ENCODE results near the gene CDC27. TPM values are rescaled to one million over a fixed set of nuclear protein-coding genes. Genes with fewer than 3 reads are reported as not detected.
"Not testable (repeated sequence)": the region's sequence is repeated elsewhere in the genome, so short reads cannot be mapped to it uniquely, and the experiment has no call there.

Gene CDC27
- 100 to 1,000 TPM; 124 to 126 TPM for total RNA-seq

DNA sequence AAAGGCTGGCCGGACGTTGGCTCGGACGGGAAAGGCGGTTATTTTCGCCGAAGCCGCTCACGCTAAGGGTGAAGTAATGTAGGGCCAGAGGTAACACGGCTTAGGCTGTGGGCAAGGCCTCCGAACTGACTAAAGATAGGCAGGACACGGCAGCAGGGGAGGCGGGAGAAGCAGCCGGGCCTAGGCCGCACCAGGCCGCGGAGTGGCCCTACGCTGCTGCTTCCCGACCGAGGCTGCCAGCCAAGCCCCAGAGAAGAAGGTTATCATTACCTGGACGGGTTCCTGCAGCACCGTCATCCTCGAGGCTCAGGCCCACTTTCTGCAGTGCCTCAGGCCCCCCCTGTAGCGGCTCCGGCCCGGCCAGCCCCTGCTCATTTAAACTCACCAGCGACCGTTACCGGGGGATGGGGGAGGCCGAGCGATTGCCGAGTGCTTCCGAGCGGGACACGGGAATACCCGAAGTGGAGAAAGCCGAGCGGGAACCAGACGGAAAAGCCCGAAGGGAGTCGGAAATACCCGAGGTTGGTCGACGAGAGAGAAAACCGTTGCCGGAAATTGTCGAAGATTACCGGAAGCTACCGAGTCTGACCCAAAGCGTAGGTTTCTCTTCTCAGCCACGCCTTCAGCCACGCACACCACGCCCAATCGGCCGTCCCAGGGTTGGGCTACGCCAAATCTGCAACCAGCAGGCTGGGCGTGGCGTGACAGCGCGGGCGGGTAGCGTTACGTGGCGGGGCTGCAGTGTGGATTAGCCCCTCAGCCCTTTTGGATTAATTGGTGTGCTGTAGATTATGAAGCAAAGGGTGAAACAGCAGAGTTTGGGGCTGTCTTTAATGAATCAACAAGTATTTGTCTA is at the start of gene CDC27:
Gene CDC27, minus strand, starts transcription at position 420 of the 856 bp plus-strand sequence. Its CDS starts 123 bp downstream, at position 297.
- ChIA-PET POLR2A (no interaction called here), CTCF (interaction anchor here (2.1 kb wide), 1 partner anchor 15 kb away, joined by 9 read pairs; no protein-coding TSS in a partner anchor)

DNA sequence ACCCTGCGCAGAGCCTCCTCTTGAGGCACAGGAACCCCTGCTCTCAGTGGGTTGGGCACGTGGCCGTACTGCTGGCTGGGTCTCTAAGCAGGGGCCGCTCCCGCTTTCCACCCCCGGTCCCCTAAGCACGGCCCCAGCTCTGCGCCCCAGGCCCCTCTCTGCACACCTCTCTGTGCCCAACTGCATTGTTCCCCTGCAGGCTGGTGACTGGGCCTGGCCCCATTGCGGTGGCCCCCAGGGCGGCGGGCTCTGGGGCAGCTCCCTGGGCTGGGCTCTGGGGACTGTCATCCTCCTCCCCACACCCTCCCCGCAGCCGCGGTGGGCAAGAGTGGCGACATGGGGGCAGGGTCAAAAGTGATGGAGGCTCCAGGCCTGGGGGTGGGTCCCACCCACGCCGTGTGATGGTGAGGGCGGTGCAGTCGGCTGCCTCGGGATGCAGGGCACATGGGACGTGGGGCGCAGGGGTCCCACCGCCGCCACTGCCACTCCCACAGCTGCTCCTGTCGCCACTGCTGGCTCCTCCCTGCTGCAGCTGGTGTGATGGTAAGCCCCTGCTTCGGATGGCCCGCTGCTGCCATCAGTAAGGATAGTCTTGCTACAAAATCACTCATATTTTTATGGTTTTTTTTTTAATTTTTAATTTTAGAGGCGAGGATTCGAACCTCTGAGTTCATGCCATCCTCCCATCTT is 49.4 kb upstream of the CDC27 start:
- POLR2A ChIA-PET: no interaction called here
- CTCF ChIA-PET: interaction anchor here (0.5 kb wide), 1 partner anchor 218 kb away, joined by 3 read pairs; no protein-coding TSS in a partner anchor

DNA sequence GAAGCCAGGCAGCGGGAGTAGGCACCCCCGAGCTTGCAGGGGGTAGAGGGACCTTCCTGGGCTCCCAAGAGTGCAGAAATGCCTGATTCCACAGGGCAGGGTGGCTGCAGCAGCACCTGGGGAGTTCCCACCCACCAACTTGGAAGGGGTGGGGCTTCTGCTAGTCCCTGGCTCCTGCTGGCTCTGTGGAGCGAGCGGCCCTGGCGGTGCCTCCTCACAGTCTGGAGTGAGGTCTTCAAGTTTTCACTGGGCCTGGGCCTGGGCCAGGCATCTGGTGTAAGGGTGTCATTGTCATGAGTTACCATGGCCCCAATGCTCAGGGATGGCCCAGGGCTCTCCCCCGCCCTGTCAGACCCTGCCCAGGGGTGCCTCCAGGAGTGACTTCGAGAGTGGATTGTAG is 48.7 kb upstream of the CDC27 start:
- POLR2A ChIA-PET: no interaction called here

DNA sequence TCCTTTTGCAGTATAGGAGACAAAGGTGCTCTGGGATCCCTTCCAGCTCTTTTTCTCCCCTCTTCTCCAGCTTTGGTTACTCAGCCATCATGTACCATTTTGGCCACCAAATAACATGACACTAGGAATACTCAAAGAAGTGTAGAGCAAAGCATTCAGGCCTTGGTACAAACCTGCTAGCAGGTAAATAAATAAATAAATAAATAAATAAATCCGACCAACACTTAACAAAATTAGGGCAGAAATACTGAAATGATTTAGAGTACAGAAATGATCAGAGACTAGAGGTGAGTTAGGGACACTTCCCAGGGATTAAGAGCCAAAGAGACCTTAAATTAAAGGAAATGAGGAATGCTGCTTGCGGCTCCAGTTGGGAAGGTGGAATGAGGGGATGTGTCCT is 46.8 kb upstream of the CDC27 start:
- ChIA-PET CTCF (no interaction called here), POLR2A (no interaction called here)

More for the DNA sequence above, 48.7 kb upstream of the CDC27 start:
- CTCF ChIA-PET: interaction anchor here (0.5 kb wide), 1 partner anchor 217 kb away, joined by 3 read pairs; no protein-coding TSS in a partner anchor

DNA sequence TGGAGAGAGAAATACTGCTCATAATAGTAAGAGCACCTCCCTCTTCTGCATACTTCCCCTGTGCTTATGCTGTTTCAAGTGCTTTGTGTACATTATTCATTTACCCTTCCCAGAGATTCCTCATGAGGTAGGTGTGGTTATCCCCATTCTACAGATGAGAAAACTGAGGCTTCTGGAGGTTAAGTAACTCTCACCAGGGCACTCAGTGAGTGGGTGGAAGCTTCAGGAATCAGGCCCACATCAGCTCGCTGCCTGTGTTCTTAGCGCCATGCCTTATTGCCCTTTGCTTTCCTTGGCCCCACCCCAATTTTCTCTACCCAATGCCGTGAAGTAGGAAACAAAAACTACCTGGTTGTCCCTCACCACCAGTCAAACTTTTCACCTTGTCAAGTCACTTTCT is 46.4 kb upstream of the CDC27 start:
- ChIA-PET CTCF (no interaction called here), POLR2A (no interaction called here)

- CTCF ChIA-PET: interaction anchor here (1.1 to 3.6 kb wide), 2 partner anchors 83 to 384 kb away, joined by 3 to 8 read pairs; no protein-coding TSS in a partner anchor
- POLR2A ChIA-PET: no interaction called here
Measured at GRCh38 chr17:47232465-47232864, 43.4 kb upstream of the CDC27 start.

DNA sequence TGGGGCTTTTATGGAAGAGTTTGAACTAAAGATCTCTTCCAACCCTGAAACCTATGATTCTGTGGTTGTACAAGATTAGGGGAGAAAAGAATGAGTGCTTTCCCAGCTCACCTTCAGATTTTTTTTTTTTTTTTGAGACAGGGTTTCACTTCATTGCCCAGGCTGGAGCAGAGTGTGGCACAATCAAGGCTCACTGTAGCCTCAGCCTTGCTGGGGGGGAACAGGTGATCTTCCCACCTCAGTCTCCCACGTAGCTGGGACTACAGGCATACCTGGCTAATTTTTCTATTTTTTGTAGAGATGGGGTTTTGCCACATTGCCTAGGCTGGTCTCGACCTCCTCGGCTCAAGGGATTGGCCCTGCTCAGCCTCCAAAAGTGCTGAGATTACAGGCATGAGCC is 42.8 kb upstream of the CDC27 start:
- POLR2A ChIA-PET: no interaction called here
- CTCF ChIA-PET: interaction anchor here (1.1 to 3.6 kb wide), 2 partner anchors 84 to 384 kb away, joined by 3 to 8 read pairs; no protein-coding TSS in a partner anchor

- CTCF ChIA-PET: interaction anchor here (1.1 to 3.6 kb wide), 2 partner anchors 84 to 385 kb away, joined by 3 to 8 read pairs; no protein-coding TSS in a partner anchor
- POLR2A ChIA-PET: no interaction called here
Measured at GRCh38 chr17:47231334-47231733, 42.2 kb upstream of the CDC27 start.

DNA sequence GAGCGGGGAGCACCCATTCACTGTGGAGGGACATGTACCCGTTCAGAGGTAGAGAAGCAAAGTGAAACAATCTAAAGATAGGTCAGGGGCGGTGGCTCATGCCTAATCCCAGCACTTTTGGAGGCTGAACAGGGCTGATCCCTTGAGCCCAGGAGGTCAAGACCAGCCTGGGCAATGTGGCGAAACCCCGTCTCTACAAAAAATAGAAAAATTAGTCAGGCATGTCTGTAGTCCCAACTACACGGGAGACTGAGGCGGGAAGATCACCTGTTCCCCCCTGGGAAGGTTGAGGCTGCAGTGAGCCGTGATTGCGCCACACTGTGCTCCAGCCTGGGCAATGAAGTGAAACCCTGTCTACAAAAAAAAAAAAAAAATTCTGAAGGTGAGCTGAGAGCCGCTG is 41.8 kb upstream of the CDC27 start:
- ChIA-PET CTCF (interaction anchor here (0.8 to 3.0 kb wide), 3 partner anchors 10 to 85 kb away, joined by 3 to 16 read pairs (median 4); no protein-coding TSS in a partner anchor), POLR2A (no interaction called here)

- ChIA-PET CTCF (interaction anchor here (0.7 to 3.0 kb wide), 8 partner anchors 10 to 130 kb away, joined by 3 to 16 read pairs (median 3); partner anchors contain the start of gene MYL4), POLR2A (interaction anchor here (0.9 kb wide), 1 partner anchor 94 kb away, joined by 4 read pairs; the partner anchor contains the start of gene EFCAB13)
Measured at GRCh38 chr17:47229535-47230443, 40.7 kb upstream of the CDC27 start.

DNA sequence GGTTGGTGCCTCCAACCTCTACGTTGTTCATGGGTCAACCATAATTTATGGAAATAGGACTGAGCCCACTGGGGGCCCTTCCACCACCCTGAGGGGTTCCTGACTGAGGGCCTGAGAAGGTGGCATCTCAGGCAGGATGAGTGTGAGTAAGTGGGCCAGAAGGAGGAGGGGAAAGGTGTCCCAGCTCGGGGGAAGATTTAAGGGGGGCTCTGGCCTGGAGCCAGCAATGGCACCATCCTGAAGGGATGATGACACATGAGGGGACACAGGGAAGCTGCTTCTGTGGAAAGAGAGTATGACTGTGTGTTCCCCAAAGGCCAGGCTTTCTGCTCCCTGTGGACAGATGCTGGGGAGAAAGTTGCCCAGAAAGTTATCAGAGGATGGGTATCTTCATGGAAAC is 38.8 kb upstream of the CDC27 start:
- ChIA-PET POLR2A (no interaction called here), CTCF (interaction anchor here (3.0 kb wide), 1 partner anchor 88 kb away, joined by 16 read pairs; no protein-coding TSS in a partner anchor)

GRCh38 chr17:47225911-47226688 is 37.0 kb upstream of the CDC27 start:
- ChIA-PET CTCF (no interaction called here), POLR2A (no interaction called here)

DNA sequence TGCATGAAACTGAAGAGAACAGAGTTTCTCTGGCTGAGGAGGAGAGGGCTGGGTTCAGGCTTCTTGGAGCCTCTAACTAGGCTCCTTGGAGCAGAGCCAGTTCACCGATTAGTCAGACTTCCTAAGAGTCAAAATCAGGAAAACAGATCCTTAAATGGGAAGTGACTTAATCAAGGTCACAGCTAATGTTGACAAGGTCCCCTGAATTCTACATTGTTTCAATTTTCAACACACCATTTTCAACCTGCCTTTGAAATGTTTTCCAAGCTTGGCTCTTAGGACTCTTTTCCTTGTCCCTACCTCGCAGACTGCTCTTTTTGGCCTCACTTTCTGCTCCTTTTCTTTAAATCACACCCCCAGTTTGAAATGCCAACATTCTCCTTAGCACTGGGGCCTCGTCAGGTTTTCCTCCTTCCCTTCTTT is 36.4 kb upstream of the CDC27 start:
- CTCF ChIA-PET: no interaction called here
- POLR2A ChIA-PET: no interaction called here

DNA sequence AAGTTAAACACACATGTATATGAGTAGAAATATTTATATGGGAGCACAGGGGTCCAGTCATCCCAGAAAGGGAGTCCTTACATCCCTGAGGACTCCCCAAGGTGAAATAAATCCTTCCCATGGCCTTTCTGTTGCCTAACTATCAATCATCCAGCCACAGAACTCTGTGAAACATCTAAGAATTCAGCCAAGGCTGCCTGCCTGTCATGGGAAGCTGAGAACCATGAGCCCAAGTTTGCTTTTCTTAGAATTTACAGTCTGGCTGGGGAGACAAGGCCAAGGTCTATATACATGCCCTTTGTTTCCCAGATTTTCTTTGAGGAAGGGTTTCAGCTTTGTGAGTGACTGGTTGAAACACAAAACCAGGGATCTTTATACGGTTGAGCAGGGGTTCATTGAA is 35.9 kb upstream of the CDC27 start:
- ChIA-PET CTCF (no interaction called here), POLR2A (no interaction called here)

DNA sequence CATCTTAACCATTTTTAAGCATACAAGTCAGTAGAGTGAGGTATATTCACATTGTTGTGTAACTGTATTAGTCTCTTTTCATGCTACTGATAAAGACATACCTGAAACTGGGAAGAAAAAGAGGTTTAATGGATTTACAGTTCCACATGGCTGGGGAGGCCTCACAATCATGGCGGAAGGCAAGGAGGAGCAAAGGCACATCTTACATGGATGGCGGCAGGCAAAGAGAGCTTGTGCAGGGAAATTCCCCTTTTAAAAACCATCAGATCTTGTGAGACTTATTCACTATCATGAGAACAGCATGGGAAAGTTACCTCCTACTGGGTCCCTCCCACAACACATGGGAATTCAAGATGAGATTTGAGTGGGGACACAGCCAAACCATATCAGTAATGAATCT is 35.0 kb upstream of the CDC27 start:
- CTCF ChIA-PET, POLR2A ChIA-PET: not testable (repeated sequence)

GRCh38 chr17:47223460-47223859 is 34.4 kb upstream of the CDC27 start:
- POLR2A ChIA-PET: no interaction called here
- CTCF ChIA-PET: no interaction called here

DNA sequence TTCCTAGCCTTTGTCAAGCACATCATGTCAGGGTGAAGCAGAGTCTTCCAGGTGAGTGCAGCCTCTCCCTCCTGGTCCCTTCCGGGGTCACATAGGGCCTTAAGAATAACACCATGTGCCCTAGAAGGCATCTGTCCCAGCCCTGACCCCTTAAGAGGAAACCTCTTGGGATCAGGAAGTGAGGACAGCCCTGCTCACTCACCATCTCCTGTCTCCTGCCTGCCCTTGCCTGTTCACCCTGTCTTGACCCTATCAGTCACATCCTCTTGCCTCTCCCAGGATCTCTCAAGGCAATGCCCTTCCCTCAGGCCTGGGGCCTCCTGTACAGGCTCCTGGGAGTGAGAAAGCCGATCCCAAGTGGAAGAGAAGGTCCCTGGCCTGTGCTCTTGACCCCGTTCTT is 33.9 kb upstream of the CDC27 start:
- POLR2A ChIA-PET: no interaction called here
- CTCF ChIA-PET: no interaction called here

- POLR2A ChIA-PET: no interaction called here
- CTCF ChIA-PET: no interaction called here
Measured at GRCh38 chr17:47222047-47222446, 33.0 kb upstream of the CDC27 start.

GRCh38 chr17:47221154-47221553 is 32.1 kb upstream of the CDC27 start:
- ChIA-PET POLR2A (interaction anchor here (1.6 kb wide), 1 partner anchor 103 kb away, joined by 4 read pairs; the partner anchor contains the start of gene EFCAB13), CTCF (interaction anchor here (1.3 kb wide), 1 partner anchor 13 kb away, joined by 5 read pairs; no protein-coding TSS in a partner anchor)
